HEK293 (cell line): Measurements from ENCODE around the gene CYP4V2.

ENCODE experiments used
- BCL11B ChIP-seq: fragments of 450-650 bp; formaldehyde crosslinking; IDR thresholded peaks from 2 replicates; pipeline ENCODE4 v1.5.1; 2016; ENCODE audit warnings: low read depth, missing biosample characterization, missing genetic modification characterization
- GLIS1 ChIP-seq: fragments of 450-650 bp; formaldehyde crosslinking; IDR thresholded peaks from 2 replicates; pipeline ENCODE4 v1.5.1; 2016; ENCODE audit warnings: missing biosample characterization, missing genetic modification characterization
- IKZF3 ChIP-seq: fragments of 450-650 bp; IDR thresholded peaks from 2 replicates; pipeline ENCODE4 v1.5.0; 2018; ENCODE audit warnings: missing biosample characterization, mild to moderate bottlenecking, missing genetic modification characterization, moderate library complexity
- KLF7 ChIP-seq: fragments of 450-650 bp; formaldehyde crosslinking; IDR thresholded peaks from 2 replicates; pipeline ENCODE4 v1.5.1; 2016; ENCODE audit warnings: missing biosample characterization, missing genetic modification characterization, borderline replicate concordance
- MEIS1 ChIP-seq: sonication (generic); formaldehyde crosslinking; IDR thresholded peaks from 2 replicates; pipeline ENCODE4 v1.8.1; 2022; ENCODE audit warnings: missing genetic modification reagents, mild to moderate bottlenecking, borderline replicate concordance
- OSR2 ChIP-seq: fragments of 450-650 bp; formaldehyde crosslinking; IDR thresholded peaks from 2 replicates; pipeline ENCODE4 v1.5.1; 2016; ENCODE audit warnings: missing biosample characterization, missing genetic modification characterization
- PRDM1 ChIP-seq: fragments of 450-650 bp; formaldehyde crosslinking; IDR thresholded peaks from 2 replicates; pipeline ENCODE4; 2016; ENCODE audit warnings: missing biosample characterization, missing genetic modification characterization
- SP2 ChIP-seq: fragments of 450-650 bp; formaldehyde crosslinking; IDR thresholded peaks from 2 replicates; pipeline ENCODE4 v1.5.1; 2016; ENCODE audit warnings: missing biosample characterization, missing genetic modification characterization
- SP3 ChIP-seq: fragments of 450-650 bp; formaldehyde crosslinking; IDR thresholded peaks from 2 replicates; pipeline ENCODE4 v1.5.1; 2016; ENCODE audit warnings: missing biosample characterization, missing genetic modification characterization
- TRIM28 ChIP-seq: IDR thresholded peaks from 2 replicates; pipeline ENCODE4 v1.6.1; 2011; ENCODE audit warnings: low read length, control low read depth, borderline replicate concordance
- ZFP41 ChIP-seq: fragments of 450-650 bp; formaldehyde crosslinking; IDR thresholded peaks from 2 replicates; pipeline ENCODE4 v1.5.1; 2016; ENCODE audit warnings: missing biosample characterization, missing genetic modification characterization, borderline replicate concordance
- ZIC2 ChIP-seq: fragments of 450-650 bp; formaldehyde crosslinking; IDR thresholded peaks from 2 replicates; pipeline ENCODE4 v1.5.1; 2016; ENCODE audit warnings: missing biosample characterization, missing genetic modification characterization
- ZNF114 ChIP-seq: fragments of 450-650 bp; formaldehyde crosslinking; IDR thresholded peaks from 2 replicates; pipeline ENCODE4 v1.5.0; 2017; ENCODE audit warnings: missing biosample characterization, missing genetic modification characterization
- ZNF174 ChIP-seq: fragments of 450-650 bp; formaldehyde crosslinking; IDR thresholded peaks from 2 replicates; pipeline ENCODE4 v1.5.0; 2017; ENCODE audit warnings: missing biosample characterization, mild to moderate bottlenecking, missing genetic modification characterization
- ZNF223 ChIP-seq: fragments of 450-650 bp; formaldehyde crosslinking; IDR thresholded peaks from 2 replicates; pipeline ENCODE4 v1.5.1; 2016; ENCODE audit warnings: missing biosample characterization, missing genetic modification characterization
- ZNF23 ChIP-seq: fragments of 450-650 bp; formaldehyde crosslinking; IDR thresholded peaks from 2 replicates; pipeline ENCODE4 v1.5.1; 2016; ENCODE audit warnings: missing biosample characterization, missing genetic modification characterization, borderline replicate concordance
- ZNF24 ChIP-seq: fragments of 450-650 bp; formaldehyde crosslinking; IDR thresholded peaks from 2 replicates; pipeline ENCODE4 v1.5.1; 2016; ENCODE audit warnings: missing biosample characterization, missing genetic modification characterization
- ZNF354C ChIP-seq: fragments of 450-650 bp; formaldehyde crosslinking; IDR thresholded peaks from 2 replicates; pipeline ENCODE4 v1.5.1; 2016; ENCODE audit warnings: missing biosample characterization, missing genetic modification characterization, low read depth, borderline replicate concordance
- ZNF366 ChIP-seq: fragments of 450-650 bp; formaldehyde crosslinking; conservative IDR thresholded peaks from 2 replicates; pipeline ENCODE4 v1.5.1; 2016; ENCODE audit warnings: missing biosample characterization, missing genetic modification characterization
- ZNF473 ChIP-seq: fragments of 450-650 bp; formaldehyde crosslinking; IDR thresholded peaks from 2 replicates; pipeline ENCODE4 v1.5.1; 2017; ENCODE audit warnings: missing biosample characterization, missing genetic modification characterization
- ZNF514 ChIP-seq: fragments of 450-650 bp; formaldehyde crosslinking; IDR thresholded peaks from 2 replicates; pipeline ENCODE4 v1.5.1; 2016; ENCODE audit warnings: missing biosample characterization, missing genetic modification characterization
- ZNF561 ChIP-seq: fragments of 450-650 bp; IDR thresholded peaks from 2 replicates; pipeline ENCODE4 v1.5.1; 2018; ENCODE audit warnings: missing biosample characterization, missing genetic modification characterization, borderline replicate concordance
- ZNF707 ChIP-seq: fragments of 450-650 bp; formaldehyde crosslinking; IDR thresholded peaks from 2 replicates; pipeline ENCODE4 v1.5.1; 2016; ENCODE audit warnings: missing biosample characterization, missing genetic modification characterization
- ZNF791 ChIP-seq: fragments of 450-650 bp; formaldehyde crosslinking; IDR thresholded peaks from 2 replicates; pipeline ENCODE4 v1.5.1; 2016; ENCODE audit warnings: missing biosample characterization, missing genetic modification characterization
- ZSCAN30 ChIP-seq: fragments of 450-650 bp; IDR thresholded peaks from 2 replicates; pipeline ENCODE4 v1.5.1; 2018; ENCODE audit warnings: missing biosample characterization, mild to moderate bottlenecking, missing genetic modification characterization, moderate library complexity
- TF ChIP-seq, protein P1 (sequence below): fragments of 450-650 bp; formaldehyde crosslinking; IDR thresholded peaks from 2 replicates; pipeline ENCODE4 v1.5.1; 2016; ENCODE audit warnings: missing biosample characterization, missing genetic modification characterization, borderline replicate concordance
- TF ChIP-seq, protein P2 (sequence below): fragments of 450-650 bp; formaldehyde crosslinking; IDR thresholded peaks from 2 replicates; pipeline ENCODE4 v1.5.1; 2016; ENCODE audit warnings: missing biosample characterization, missing genetic modification characterization
- TF ChIP-seq, protein P3 (sequence below): fragments of 450-650 bp; formaldehyde crosslinking; IDR thresholded peaks from 2 replicates; pipeline ENCODE4 v1.5.1; 2016; ENCODE audit warnings: missing biosample characterization, missing genetic modification characterization
- TF ChIP-seq, protein P4 (sequence below): fragments of 450-650 bp; formaldehyde crosslinking; IDR thresholded peaks from 2 replicates; pipeline ENCODE4 v1.5.1; 2017; ENCODE audit warnings: missing biosample characterization, missing genetic modification characterization
- TF ChIP-seq, protein P5 (sequence below): fragments of 450-650 bp; formaldehyde crosslinking; IDR thresholded peaks from 2 replicates; pipeline ENCODE4 v1.5.1; 2016; ENCODE audit warnings: missing biosample characterization, missing genetic modification characterization
- TF ChIP-seq, protein P6 (sequence below): fragments of 450-650 bp; formaldehyde crosslinking; IDR thresholded peaks from 2 replicates; pipeline ENCODE4 v1.5.1; 2016; ENCODE audit warnings: missing biosample characterization, missing genetic modification characterization

The CYP4V2 gene

DNA sequence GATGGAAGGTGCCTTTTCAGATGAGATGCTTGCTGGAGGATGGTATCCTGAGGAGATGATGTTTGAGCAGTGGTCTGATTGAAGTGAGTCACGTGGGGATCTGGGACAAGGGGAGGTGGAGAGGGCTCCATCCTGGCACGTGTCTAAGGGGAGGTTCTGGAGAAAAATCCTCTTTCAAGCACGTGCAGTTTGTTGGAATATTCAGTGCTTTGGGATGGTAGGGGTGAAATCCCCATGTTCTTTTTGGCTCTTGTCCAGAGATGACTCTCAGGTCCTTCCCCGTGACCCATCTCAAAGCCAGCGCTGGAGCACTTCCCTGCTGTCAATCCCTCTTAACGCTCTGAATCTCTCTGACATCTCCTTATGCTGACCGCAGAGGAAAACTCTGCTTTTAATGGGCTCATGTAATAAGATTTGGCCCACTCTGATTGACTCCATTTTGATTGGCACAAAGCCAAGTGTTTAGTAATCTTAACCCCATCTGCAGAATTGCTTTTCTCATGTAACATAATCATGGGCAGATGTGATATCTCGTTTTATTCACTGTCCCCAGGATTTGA is 25.2 kb downstream of the CYP4V2 start (continued):
- TF ChIP-seq SP3 (tag by site-specific recombination) (no peak), ZSCAN30 (peak; percentile 49; the same call in 1 of the 2 replicates), ZFP41 (no peak), ZNF23 (tag by site-specific recombination) (no peak), PRDM1 (tag by site-specific recombination) (no peak), ZNF473 (no peak), TRIM28 (no peak), ZNF561 (tag by site-specific recombination) (peak; percentile 87), KLF7 (tag by site-specific recombination) (no peak), SP2 (tag by site-specific recombination) (no peak), GLIS1 (tag by site-specific recombination) (no peak), ZNF707 (tag by site-specific recombination) (no peak), ZNF24 (tag by site-specific recombination) (0 out of 2 replicates have a peak, but pooled peaks have one; percentile 34), ZNF174 (tag by site-specific recombination) (peak; percentile 96), ZIC2 (tag by site-specific recombination) (no peak), ZNF366 (tag by site-specific recombination) (peak; percentile 64), ZNF791 (no peak), ZNF114 (tag by site-specific recombination) (no peak), OSR2 (tag by site-specific recombination) (peak; percentile 43; the same call in 1 of the 2 replicates), MEIS1 (CRISPR knock-in tag) (no peak), BCL11B (tag by site-specific recombination) (no peak), IKZF3 (0 out of 2 replicates have a peak, but pooled peaks have one; percentile 34), ZNF354C (tag by site-specific recombination) (no peak), ZNF514 (tag by site-specific recombination) (no peak), ZNF223 (tag by site-specific recombination) (no peak)
- TF ChIP-seq, protein P1, sequence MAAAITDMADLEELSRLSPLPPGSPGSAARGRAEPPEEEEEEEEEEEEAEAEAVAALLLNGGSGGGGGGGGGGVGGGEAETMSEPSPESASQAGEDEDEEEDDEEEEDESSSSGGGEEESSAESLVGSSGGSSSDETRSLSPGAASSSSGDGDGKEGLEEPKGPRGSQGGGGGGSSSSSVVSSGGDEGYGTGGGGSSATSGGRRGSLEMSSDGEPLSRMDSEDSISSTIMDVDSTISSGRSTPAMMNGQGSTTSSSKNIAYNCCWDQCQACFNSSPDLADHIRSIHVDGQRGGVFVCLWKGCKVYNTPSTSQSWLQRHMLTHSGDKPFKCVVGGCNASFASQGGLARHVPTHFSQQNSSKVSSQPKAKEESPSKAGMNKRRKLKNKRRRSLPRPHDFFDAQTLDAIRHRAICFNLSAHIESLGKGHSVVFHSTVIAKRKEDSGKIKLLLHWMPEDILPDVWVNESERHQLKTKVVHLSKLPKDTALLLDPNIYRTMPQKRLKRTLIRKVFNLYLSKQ (tag by site-specific recombination): no peak
- TF ChIP-seq, protein P2, sequence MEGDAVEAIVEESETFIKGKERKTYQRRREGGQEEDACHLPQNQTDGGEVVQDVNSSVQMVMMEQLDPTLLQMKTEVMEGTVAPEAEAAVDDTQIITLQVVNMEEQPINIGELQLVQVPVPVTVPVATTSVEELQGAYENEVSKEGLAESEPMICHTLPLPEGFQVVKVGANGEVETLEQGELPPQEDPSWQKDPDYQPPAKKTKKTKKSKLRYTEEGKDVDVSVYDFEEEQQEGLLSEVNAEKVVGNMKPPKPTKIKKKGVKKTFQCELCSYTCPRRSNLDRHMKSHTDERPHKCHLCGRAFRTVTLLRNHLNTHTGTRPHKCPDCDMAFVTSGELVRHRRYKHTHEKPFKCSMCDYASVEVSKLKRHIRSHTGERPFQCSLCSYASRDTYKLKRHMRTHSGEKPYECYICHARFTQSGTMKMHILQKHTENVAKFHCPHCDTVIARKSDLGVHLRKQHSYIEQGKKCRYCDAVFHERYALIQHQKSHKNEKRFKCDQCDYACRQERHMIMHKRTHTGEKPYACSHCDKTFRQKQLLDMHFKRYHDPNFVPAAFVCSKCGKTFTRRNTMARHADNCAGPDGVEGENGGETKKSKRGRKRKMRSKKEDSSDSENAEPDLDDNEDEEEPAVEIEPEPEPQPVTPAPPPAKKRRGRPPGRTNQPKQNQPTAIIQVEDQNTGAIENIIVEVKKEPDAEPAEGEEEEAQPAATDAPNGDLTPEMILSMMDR (tag by site-specific recombination): no peak
- TF ChIP-seq, protein P3, sequence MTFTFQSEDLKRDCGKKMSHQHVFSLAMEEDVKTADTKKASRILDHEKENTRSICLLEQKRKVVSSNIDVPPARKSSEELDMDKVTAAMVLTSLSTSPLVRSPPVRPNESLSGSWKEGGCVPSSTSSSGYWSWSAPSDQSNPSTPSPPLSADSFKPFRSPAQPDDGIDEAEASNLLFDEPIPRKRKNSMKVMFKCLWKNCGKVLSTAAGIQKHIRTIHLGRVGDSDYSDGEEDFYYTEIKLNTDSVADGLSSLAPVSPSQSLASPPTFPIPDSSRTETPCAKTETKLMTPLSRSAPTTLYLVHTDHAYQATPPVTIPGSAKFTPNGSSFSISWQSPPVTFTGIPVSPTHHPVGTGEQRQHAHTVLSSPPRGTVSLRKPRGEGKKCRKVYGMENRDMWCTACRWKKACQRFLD (tag by site-specific recombination): no peak
- TF ChIP-seq, protein P4, sequence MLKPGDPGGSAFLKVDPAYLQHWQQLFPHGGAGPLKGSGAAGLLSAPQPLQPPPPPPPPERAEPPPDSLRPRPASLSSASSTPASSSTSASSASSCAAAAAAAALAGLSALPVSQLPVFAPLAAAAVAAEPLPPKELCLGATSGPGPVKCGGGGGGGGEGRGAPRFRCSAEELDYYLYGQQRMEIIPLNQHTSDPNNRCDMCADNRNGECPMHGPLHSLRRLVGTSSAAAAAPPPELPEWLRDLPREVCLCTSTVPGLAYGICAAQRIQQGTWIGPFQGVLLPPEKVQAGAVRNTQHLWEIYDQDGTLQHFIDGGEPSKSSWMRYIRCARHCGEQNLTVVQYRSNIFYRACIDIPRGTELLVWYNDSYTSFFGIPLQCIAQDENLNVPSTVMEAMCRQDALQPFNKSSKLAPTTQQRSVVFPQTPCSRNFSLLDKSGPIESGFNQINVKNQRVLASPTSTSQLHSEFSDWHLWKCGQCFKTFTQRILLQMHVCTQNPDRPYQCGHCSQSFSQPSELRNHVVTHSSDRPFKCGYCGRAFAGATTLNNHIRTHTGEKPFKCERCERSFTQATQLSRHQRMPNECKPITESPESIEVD (tag by site-specific recombination): peak; percentile 85
- TF ChIP-seq, protein P5, sequence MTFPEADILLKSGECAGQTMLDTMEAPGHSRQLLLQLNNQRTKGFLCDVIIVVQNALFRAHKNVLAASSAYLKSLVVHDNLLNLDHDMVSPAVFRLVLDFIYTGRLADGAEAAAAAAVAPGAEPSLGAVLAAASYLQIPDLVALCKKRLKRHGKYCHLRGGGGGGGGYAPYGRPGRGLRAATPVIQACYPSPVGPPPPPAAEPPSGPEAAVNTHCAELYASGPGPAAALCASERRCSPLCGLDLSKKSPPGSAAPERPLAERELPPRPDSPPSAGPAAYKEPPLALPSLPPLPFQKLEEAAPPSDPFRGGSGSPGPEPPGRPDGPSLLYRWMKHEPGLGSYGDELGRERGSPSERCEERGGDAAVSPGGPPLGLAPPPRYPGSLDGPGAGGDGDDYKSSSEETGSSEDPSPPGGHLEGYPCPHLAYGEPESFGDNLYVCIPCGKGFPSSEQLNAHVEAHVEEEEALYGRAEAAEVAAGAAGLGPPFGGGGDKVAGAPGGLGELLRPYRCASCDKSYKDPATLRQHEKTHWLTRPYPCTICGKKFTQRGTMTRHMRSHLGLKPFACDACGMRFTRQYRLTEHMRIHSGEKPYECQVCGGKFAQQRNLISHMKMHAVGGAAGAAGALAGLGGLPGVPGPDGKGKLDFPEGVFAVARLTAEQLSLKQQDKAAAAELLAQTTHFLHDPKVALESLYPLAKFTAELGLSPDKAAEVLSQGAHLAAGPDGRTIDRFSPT (tag by site-specific recombination): peak; percentile 43; the same call in 1 of the 2 replicates
- TF ChIP-seq, protein P6, sequence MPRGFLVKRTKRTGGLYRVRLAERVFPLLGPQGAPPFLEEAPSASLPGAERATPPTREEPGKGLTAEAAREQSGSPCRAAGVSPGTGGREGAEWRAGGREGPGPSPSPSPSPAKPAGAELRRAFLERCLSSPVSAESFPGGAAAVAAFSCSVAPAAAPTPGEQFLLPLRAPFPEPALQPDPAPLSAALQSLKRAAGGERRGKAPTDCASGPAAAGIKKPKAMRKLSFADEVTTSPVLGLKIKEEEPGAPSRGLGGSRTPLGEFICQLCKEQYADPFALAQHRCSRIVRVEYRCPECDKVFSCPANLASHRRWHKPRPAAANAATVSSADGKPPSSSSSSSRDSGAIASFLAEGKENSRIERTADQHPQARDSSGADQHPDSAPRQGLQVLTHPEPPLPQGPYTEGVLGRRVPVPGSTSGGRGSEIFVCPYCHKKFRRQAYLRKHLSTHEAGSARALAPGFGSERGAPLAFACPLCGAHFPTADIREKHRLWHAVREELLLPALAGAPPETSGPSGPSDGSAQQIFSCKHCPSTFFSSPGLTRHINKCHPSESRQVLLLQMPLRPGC (tag by site-specific recombination): 0 out of 2 replicates have a peak, but pooled peaks have one; percentile 15
